GM12891 (cell line): Measurements from ENCODE around the gene BRCA2.

ENCODE experiments used
- PAX5 ChIP-seq: IDR thresholded peaks from 2 replicates; pipeline ENCODE4 v1.6.1; 2011; ENCODE audit warnings: low read length, moderate library complexity, mild to moderate bottlenecking; ENCODE audit not compliant: insufficient read depth, severe bottlenecking
- POLR2A ChIP-seq: IDR thresholded peaks from 2 replicates; pipeline ENCODE4 v1.6.1; 2011; ENCODE audit warnings: low read depth, low read length, control low read depth
- POLR2AphosphoS5 ChIP-seq: IDR thresholded peaks from 2 replicates; pipeline ENCODE4 v1.6.1; 2011; ENCODE audit warnings: low read depth, low read length, control low read depth
- SPI1 ChIP-seq: IDR thresholded peaks from 2 replicates; pipeline ENCODE4 v1.6.1; 2011; ENCODE audit warnings: low read depth, low read length, control low read depth
- TAF1 ChIP-seq: IDR thresholded peaks from 2 replicates; pipeline ENCODE4 v1.6.1; 2011; ENCODE audit warnings: low read depth, low read length, control low read depth

DNA sequence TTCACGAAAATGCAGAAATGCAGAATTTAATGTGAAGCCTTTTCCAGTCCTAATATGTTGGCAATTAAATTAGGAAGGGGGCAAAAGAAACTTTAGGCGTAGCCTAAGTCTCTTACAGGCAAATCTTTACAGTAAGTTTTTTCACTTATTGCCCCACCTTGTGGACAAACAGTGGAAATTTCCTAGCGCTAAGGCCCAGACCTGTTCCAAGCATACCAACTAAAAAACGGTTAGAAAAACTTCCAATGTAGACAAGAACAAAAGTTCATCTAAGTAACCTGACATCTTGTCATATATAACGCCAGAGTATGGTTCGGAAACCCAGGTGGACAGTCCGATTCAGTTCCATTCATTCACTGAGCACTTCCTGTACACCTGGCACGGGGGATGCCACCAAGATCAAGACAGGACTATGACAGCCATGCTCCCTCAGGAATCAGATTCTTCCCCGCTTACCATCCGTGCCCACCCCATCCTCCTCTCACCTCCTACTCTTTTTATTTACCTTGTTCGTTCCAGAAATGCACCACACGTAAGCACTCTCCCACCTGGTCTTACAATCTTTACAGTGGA is 5.1 kb upstream of the BRCA2 start:
- TF ChIP-seq POLR2A, result no peak
- no peak for TF ChIP-seq POLR2AphosphoS5
- TF ChIP-seq TAF1, result no peak
- no peak for TF ChIP-seq SPI1
- no peak for TF ChIP-seq PAX5
